Measurements from ENCODE around the gene IL15RA. TPM values are rescaled to one million over a fixed set of nuclear protein-coding genes. Genes with fewer than 3 reads are reported as not detected.

The IL15RA gene
- total RNA-seq, 1 donor from 2014 or later = not detected

- DNase-seq (ENCODE audit: low spot score) = no peak
- Mint-ChIP-seq H3K4me1 (no peaks in the 10 kb centered on the region), H3K9me3 (peaks cover 5% of the 10 kb centered on the region), H3K27me3 (ENCODE audit: insufficient read depth, low read depth) (peaks cover 7% of the 10 kb centered on the region), H3K4me3 (no peak overlapping the region), H3K36me3 (no peaks in the 10 kb centered on the region), H3K27ac (no peak overlapping the region)
- Histone ChIP-seq H3K27ac (no peak overlapping the region), H3F3A (ENCODE audit: low read depth) (no peaks in the 10 kb centered on the region), H4K20me1 (ENCODE audit: low read depth) (no peaks in the 10 kb centered on the region), H3K27me3 (no peaks in the 10 kb centered on the region), H3K4me1 (no peaks in the 10 kb centered on the region), H3K79me2 (ENCODE audit: low read depth) (no peaks in the 10 kb centered on the region), H3K36me3 (no peaks in the 10 kb centered on the region), H2AFZ (replicated peaks) (peak overlapping the region; percentile 55), H3K4me3 (no peak overlapping the region), H3K9me3 (ENCODE audit: low read depth) (no peaks in the 10 kb centered on the region), H3K9ac (no peak overlapping the region), H3K4me2 (no peak overlapping the region)
- TF ChIP-seq CTCF (IDR thresholded peaks at IDR 0.05) (no peak), EZH2phosphoT487 (IDR thresholded peaks at IDR 0.05) (no peak), EZH2 (IDR thresholded peaks at IDR 0.05) (no peak)
Observed at GRCh38 chr10:6023661-6024333, 46.5 kb upstream of the IL15RA start.

GRCh38 chr10:6022660-6023059 is 45.3 kb upstream of the IL15RA start:
- TF ChIP-seq CTCF (IDR thresholded peaks at IDR 0.05) (no peak), EZH2phosphoT487 (IDR thresholded peaks at IDR 0.05) (no peak), EZH2 (IDR thresholded peaks at IDR 0.05) (no peak)
- Mint-ChIP-seq H3K4me3 (no peak overlapping the region), H3K36me3 (no peaks in the 10 kb centered on the region), H3K9me3 (peaks cover 6% of the 10 kb centered on the region), H3K4me1 (no peaks in the 10 kb centered on the region), H3K27ac (no peak overlapping the region), H3K27me3 (ENCODE audit: insufficient read depth, low read depth) (peaks cover 8% of the 10 kb centered on the region)
- H3K9me3 ChIP-seq (ENCODE audit: low read depth) = no peaks in the 10 kb centered on the region
- H3K79me2 ChIP-seq (ENCODE audit: low read depth) = no peaks in the 10 kb centered on the region
- H3F3A ChIP-seq (ENCODE audit: low read depth) = no peaks in the 10 kb centered on the region
- no peak overlapping the region for H3K4me3 ChIP-seq
- H3K9ac ChIP-seq = no peak overlapping the region
- H3K36me3 ChIP-seq = no peaks in the 10 kb centered on the region
- no peak overlapping the region for H3K4me2 ChIP-seq
- H3K27ac ChIP-seq = no peak overlapping the region
- no peaks in the 10 kb centered on the region for H3K4me1 ChIP-seq
- no peaks in the 10 kb centered on the region for H4K20me1 ChIP-seq (ENCODE audit: low read depth)
- no peak overlapping the region for H2AFZ ChIP-seq (replicated peaks)
- no peaks in the 10 kb centered on the region for H3K27me3 ChIP-seq
- no peak for DNase-seq (ENCODE audit: low spot score)

GRCh38 chr10:6020826-6021225 is 43.5 kb upstream of the IL15RA start:
- Histone ChIP-seq H3K79me2 (ENCODE audit: low read depth) (no peaks in the 10 kb centered on the region), H3K9me3 (ENCODE audit: low read depth) (no peaks in the 10 kb centered on the region), H3K27me3 (no peaks in the 10 kb centered on the region), H3K4me1 (no peaks in the 10 kb centered on the region), H3K4me2 (no peak overlapping the region), H3K36me3 (no peaks in the 10 kb centered on the region), H3K4me3 (no peak overlapping the region), H3F3A (ENCODE audit: low read depth) (no peaks in the 10 kb centered on the region), H3K27ac (no peak overlapping the region), H2AFZ (replicated peaks) (no peak overlapping the region), H4K20me1 (ENCODE audit: low read depth) (no peaks in the 10 kb centered on the region), H3K9ac (no peak overlapping the region)
- Mint-ChIP-seq H3K4me3 (no peak overlapping the region), H3K4me1 (no peaks in the 10 kb centered on the region), H3K36me3 (no peaks in the 10 kb centered on the region), H3K27me3 (ENCODE audit: insufficient read depth, low read depth) (peaks cover 5% of the 10 kb centered on the region), H3K27ac (no peak overlapping the region), H3K9me3 (peaks cover 6% of the 10 kb centered on the region)
- DNase-seq (ENCODE audit: low spot score) = no peak
- TF ChIP-seq CTCF (IDR thresholded peaks at IDR 0.05) (no peak), EZH2phosphoT487 (IDR thresholded peaks at IDR 0.05) (no peak), EZH2 (IDR thresholded peaks at IDR 0.05) (no peak)

Measured in neural progenitor cell (in vitro differentiated cells).